Left lung (tissue), 10 donors: Measurements from ENCODE around the gene INPP4B. TPM values are rescaled to one million over a fixed set of nuclear protein-coding genes. Genes with fewer than 3 reads are reported as not detected.

Experiments
- ATAC-seq: fragments of 200-7000 bp; cut with Tn5 transposase; one replicate; pipeline ENCODE4 v1.9.1; 2020; ENCODE audit warnings: moderate library complexity
- DNase-seq, 4 donors: peaks; one replicate each; pipeline ENCODE4 v3.0.0-alpha.2; 2013 to 2020
- H3K27ac ChIP-seq, 2 donors: fragments of 200-600 bp; sonication (generic) in 1 of 2; one replicate each; pipeline versions ENCODE4 v1.5.0 to v1.8.0; 2020 to 2021
- H3K27me3 ChIP-seq, 2 donors: fragments of 200-600 bp; sonication (generic) in 1 of 2; one replicate each; pipeline versions ENCODE4 v1.5.0 to v1.8.0; 2020 to 2021
- H3K36me3 ChIP-seq, 2 donors: fragments of 200-600 bp; sonication (generic) in 1 of 2; one replicate each; pipeline versions ENCODE4 v1.5.0 to v1.8.0; 2020 to 2021
- H3K4me1 ChIP-seq, 2 donors: fragments of 200-600 bp; one replicate each; pipeline ENCODE4 v1.8.0; 2021
- H3K4me3 ChIP-seq, 2 donors: fragments of 200-600 bp; sonication (generic) in 1 of 2; one replicate each; pipeline versions ENCODE4 v1.5.0 to v1.8.0; 2020 to 2021; ENCODE audit warnings: mild to moderate bottlenecking in 1 of 2
- H3K9me3 ChIP-seq, 2 donors: fragments of 200-600 bp; sonication (generic) in 1 of 2; one replicate each; pipeline versions ENCODE4 v1.5.0 to v1.8.0; 2020 to 2021
- intact Hi-C, 2 donors: fragments of 100-400 bp; cut with DNase I; formaldehyde crosslinking; loops; one replicate each; pipeline versions ENCODE4 v1.11.2 to v1.14.2; 2022
- polyA plus RNA-seq, 6 donors: library from polyadenylated mRNA; unstranded; fragments of 120-200 nt; gene quantifications; one replicate each; pipeline ENCODE4 v1.2.1, GENCODE V29; 2013; ENCODE audit not compliant: insufficient read length in 6 of 6
- total RNA-seq, 2 donors: library from RNA; stranded (reverse); fragmentation: NEBNext Ultra II Directional; extraction: Animal tissue kit (Norgen Biotek cat#: 25700); gene quantifications; one replicate each; pipeline ENCODE4 v1.2.1, GENCODE V29; 2021
- TF ChIP-seq, protein P1 (sequence below), 2 donors: fragments of 200-600 bp; sonication (generic) in 1 of 2; IDR thresholded peaks; one replicate each; pipeline versions ENCODE4 v1.5.0 to v1.8.0; 2021; ENCODE audit warnings: antibody characterized with exemption in 2 of 2
- donor health status: DM: no; HTN: yes; CAD: no.
- donor health status: DM: no; HTN: no; CAD: no.

The INPP4B gene
- total and polyA plus RNA-seq, 8 donors, result 7.3 to 15.1 (median 11.6) TPM

DNA sequence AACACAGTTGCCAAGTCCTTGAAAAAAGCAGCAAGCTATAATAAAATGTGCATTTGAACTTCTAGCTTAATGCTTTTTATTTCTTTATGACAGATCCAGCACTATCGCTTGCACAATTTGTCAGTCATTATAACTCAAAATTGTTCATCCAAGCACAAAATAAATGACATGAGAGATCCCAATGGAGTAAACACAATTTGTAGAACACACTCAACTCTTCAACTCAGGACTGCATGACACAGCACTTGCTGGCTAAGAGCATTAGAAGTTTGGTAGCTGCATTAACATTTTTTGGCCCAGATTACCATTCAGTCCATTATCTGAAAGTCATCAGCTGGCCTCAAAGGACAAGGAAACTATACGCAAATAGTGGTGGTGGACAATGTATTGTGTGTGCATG, 530.1 kb downstream of the INPP4B start:
- no peak for DNase-seq
- Histone ChIP-seq H3K27me3 (no peaks in the 10 kb centered on the region), H3K27ac (no peak overlapping the region), H3K36me3 (no peaks in the 10 kb centered on the region), H3K9me3 (no peaks in the 10 kb centered on the region), H3K4me1 (no peaks in the 10 kb centered on the region), H3K4me3 (no peak overlapping the region)
- TF ChIP-seq, protein P1, sequence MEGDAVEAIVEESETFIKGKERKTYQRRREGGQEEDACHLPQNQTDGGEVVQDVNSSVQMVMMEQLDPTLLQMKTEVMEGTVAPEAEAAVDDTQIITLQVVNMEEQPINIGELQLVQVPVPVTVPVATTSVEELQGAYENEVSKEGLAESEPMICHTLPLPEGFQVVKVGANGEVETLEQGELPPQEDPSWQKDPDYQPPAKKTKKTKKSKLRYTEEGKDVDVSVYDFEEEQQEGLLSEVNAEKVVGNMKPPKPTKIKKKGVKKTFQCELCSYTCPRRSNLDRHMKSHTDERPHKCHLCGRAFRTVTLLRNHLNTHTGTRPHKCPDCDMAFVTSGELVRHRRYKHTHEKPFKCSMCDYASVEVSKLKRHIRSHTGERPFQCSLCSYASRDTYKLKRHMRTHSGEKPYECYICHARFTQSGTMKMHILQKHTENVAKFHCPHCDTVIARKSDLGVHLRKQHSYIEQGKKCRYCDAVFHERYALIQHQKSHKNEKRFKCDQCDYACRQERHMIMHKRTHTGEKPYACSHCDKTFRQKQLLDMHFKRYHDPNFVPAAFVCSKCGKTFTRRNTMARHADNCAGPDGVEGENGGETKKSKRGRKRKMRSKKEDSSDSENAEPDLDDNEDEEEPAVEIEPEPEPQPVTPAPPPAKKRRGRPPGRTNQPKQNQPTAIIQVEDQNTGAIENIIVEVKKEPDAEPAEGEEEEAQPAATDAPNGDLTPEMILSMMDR (IDR thresholded peaks at IDR 0.05), result no peak
- no peak for ATAC-seq
- intact Hi-C loops, result no loop called here

DNA sequence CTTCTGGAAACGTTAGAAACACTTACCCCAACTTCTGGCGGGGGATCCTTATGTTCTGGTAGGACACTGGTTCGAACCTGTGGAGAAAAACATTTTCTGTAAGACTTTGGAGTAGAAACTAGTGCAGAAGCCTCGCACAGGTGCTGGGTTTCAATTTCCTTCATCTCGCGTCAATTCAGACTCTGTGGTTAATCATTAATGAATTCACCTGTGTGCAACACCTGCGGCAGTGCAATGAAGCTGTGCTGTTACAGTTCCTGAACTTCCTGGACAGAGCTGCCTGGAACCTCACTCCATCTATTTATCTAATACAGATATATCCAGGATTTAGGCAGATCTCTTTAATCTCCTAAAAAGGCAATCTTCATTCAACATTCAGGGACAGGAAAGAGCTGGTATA, 531.4 kb downstream of the INPP4B start:
- Histone ChIP-seq H3K9me3 (no peaks in the 10 kb centered on the region), H3K4me1 (no peaks in the 10 kb centered on the region), H3K27ac (no peak overlapping the region), H3K4me3 (no peak overlapping the region), H3K36me3 (no peaks in the 10 kb centered on the region), H3K27me3 (no peaks in the 10 kb centered on the region)
- TF ChIP-seq, protein P1 (IDR thresholded peaks at IDR 0.05), result no peak
- ATAC-seq (peak; percentile 86), DNase-seq (peak in 1 of 4 donors; percentile 40)
- intact Hi-C loops, result no loop called here

DNA sequence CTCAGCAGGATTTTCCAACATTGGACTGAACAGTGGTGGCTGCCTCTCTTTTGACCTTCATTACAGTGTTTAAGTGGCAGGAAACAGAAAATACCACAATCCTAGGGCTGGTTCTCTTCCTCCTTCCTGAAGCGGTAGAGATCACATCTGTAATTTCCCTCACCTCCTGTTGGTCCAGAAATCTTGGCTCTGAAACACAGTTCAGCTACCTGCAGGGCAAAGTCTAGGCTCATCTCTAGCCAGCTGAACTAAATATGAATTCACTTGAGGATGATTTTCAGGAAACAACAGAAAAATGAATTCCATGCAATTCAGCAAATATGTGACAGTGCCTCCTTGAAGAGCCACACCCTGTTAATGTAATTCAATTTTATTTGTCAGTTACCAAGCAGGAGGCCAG, 531.9 kb downstream of the INPP4B start:
- TF ChIP-seq, protein P1 (IDR thresholded peaks at IDR 0.05), result no peak
- intact Hi-C loops, result no loop called here
- H3K27me3 ChIP-seq, result no peaks in the 10 kb centered on the region
- no peak overlapping the region for H3K4me3 ChIP-seq
- no peaks in the 10 kb centered on the region for H3K36me3 ChIP-seq
- DNase-seq (no peak), ATAC-seq (no peak)
- H3K4me1 ChIP-seq, result no peaks in the 10 kb centered on the region
- H3K27ac ChIP-seq, result no peak overlapping the region
- no peaks in the 10 kb centered on the region for H3K9me3 ChIP-seq

DNA sequence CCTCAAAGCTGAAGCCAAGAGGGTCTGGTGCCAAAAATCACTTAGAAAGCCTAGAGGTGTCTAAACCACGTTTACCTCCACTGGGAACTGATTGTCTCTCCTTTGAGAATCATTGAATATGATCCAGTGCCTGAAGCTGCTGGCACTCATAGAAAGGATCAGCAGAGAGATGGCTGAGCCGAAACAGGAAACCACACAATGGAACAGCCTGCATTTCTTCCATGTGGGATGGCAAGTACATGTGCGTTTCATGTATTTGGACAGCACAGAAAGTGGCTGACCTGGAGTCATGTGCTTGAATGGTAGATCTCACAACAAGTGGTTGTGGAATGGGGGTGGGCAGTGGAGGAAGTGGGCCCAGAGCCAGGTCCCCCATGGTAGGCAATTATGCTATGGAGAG, 533.7 kb downstream of the INPP4B start:
- no peaks in the 10 kb centered on the region for H3K27me3 ChIP-seq
- no peak overlapping the region for H3K27ac ChIP-seq
- H3K9me3 ChIP-seq, result no peaks in the 10 kb centered on the region
- TF ChIP-seq, protein P1 (IDR thresholded peaks at IDR 0.05), result no peak
- no peak for ATAC-seq
- no peak for DNase-seq
- intact Hi-C loops, result no loop called here
- no peak overlapping the region for H3K4me3 ChIP-seq
- no peaks in the 10 kb centered on the region for H3K36me3 ChIP-seq
- H3K4me1 ChIP-seq, result no peaks in the 10 kb centered on the region

DNA sequence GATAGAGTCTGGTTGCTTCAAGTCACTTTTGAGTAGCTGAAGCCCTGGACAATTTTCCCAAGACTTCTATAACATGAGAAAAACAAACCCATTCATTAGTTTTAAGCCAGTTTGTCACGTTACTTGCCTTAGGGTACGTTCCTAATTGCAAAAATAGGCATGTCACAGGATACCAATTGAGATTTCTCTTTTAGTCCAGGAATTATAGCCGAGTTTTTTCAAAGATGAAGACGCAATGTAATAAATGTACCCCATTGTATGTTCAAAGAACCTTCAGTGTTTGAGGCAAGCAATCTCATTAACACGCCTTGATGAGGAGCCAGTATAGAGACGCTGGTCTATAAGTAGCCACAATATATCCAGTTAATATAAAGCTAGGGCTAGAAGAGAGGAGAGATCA, 534.2 kb downstream of the INPP4B start:
- intact Hi-C loops, result no loop called here
- Histone ChIP-seq H3K27me3 (no peaks in the 10 kb centered on the region), H3K9me3 (no peaks in the 10 kb centered on the region), H3K4me1 (no peaks in the 10 kb centered on the region), H3K36me3 (no peaks in the 10 kb centered on the region), H3K4me3 (no peak overlapping the region), H3K27ac (no peak overlapping the region)
- no peak for ATAC-seq
- no peak for DNase-seq
- TF ChIP-seq, protein P1 (IDR thresholded peaks at IDR 0.05), result no peak
